ENCODE results near the gene CBFA2T3. TPM values are rescaled to one million over a fixed set of nuclear protein-coding genes. Genes with fewer than 3 reads are reported as not detected.

CBFA2T3 gene
- total RNA-seq, 1 donor from 2014 or later: not detected

GRCh38 chr16:88989852-88990547 lies 13.0 kb upstream of the CBFA2T3 start:
- no peak overlapping the region for H3K4me3 Mint-ChIP-seq (ENCODE audit: unreplicated experiment)
- no peak for DNase-seq (ENCODE audit: low spot score)
- no peaks in the 10 kb centered on the region for H3K36me3 Mint-ChIP-seq (ENCODE audit: low read depth)
- no peak for TF ChIP-seq CTCF (IDR thresholded peaks at IDR 0.05)
- H3K27ac Mint-ChIP-seq (ENCODE audit: unreplicated experiment): no peak overlapping the region
- peaks cover 20% of the 10 kb centered on the region for H3K27me3 Mint-ChIP-seq (ENCODE audit: low read depth)
- H3K9me3 Mint-ChIP-seq (ENCODE audit: low read depth): no peaks in the 10 kb centered on the region
- H3K4me1 Mint-ChIP-seq (ENCODE audit: low read depth): no peaks in the 10 kb centered on the region

GRCh38 chr16:88988980-88989811 lies 12.2 kb upstream of the CBFA2T3 start:
- DNase-seq (ENCODE audit: low spot score): no peak
- Mint-ChIP-seq H3K36me3 (ENCODE audit: low read depth) (no peaks in the 10 kb centered on the region), H3K4me3 (ENCODE audit: unreplicated experiment) (no peak overlapping the region), H3K27me3 (ENCODE audit: low read depth) (peaks cover 17% of the 10 kb centered on the region), H3K27ac (ENCODE audit: unreplicated experiment) (no peak overlapping the region), H3K4me1 (ENCODE audit: low read depth) (no peaks in the 10 kb centered on the region), H3K9me3 (ENCODE audit: low read depth) (no peaks in the 10 kb centered on the region)
- TF ChIP-seq CTCF (IDR thresholded peaks at IDR 0.05): no peak

GRCh38 chr16:88985521-88985920 lies 8.5 kb upstream of the CBFA2T3 start:
- no peak for TF ChIP-seq CTCF (IDR thresholded peaks at IDR 0.05)
- Mint-ChIP-seq H3K4me1 (ENCODE audit: low read depth) (no peaks in the 10 kb centered on the region), H3K27me3 (ENCODE audit: low read depth) (peaks cover 22% of the 10 kb centered on the region), H3K36me3 (ENCODE audit: low read depth) (no peaks in the 10 kb centered on the region), H3K27ac (ENCODE audit: unreplicated experiment) (no peak overlapping the region), H3K9me3 (ENCODE audit: low read depth) (no peaks in the 10 kb centered on the region), H3K4me3 (ENCODE audit: unreplicated experiment) (no peak overlapping the region)
- no peak for DNase-seq (ENCODE audit: low spot score)

GRCh38 chr16:88983771-88984687 lies 7.0 kb upstream of the CBFA2T3 start:
- no peak for DNase-seq (ENCODE audit: low spot score)
- H3K27ac Mint-ChIP-seq (ENCODE audit: unreplicated experiment): no peak overlapping the region
- H3K4me1 Mint-ChIP-seq (ENCODE audit: low read depth): no peaks in the 10 kb centered on the region
- no peak for TF ChIP-seq CTCF (IDR thresholded peaks at IDR 0.05)
- peaks cover 21% of the 10 kb centered on the region for H3K27me3 Mint-ChIP-seq (ENCODE audit: low read depth)
- no peaks in the 10 kb centered on the region for H3K36me3 Mint-ChIP-seq (ENCODE audit: low read depth)
- no peak overlapping the region for H3K4me3 Mint-ChIP-seq (ENCODE audit: unreplicated experiment)
- H3K9me3 Mint-ChIP-seq (ENCODE audit: low read depth): no peaks in the 10 kb centered on the region

GRCh38 chr16:88983165-88983564 lies 6.2 kb upstream of the CBFA2T3 start:
- Mint-ChIP-seq H3K27ac (ENCODE audit: unreplicated experiment) (no peak overlapping the region), H3K27me3 (ENCODE audit: low read depth) (peaks cover 19% of the 10 kb centered on the region), H3K36me3 (ENCODE audit: low read depth) (no peaks in the 10 kb centered on the region), H3K4me3 (ENCODE audit: unreplicated experiment) (no peak overlapping the region), H3K4me1 (ENCODE audit: low read depth) (no peaks in the 10 kb centered on the region), H3K9me3 (ENCODE audit: low read depth) (no peaks in the 10 kb centered on the region)
- no peak for TF ChIP-seq CTCF (IDR thresholded peaks at IDR 0.05)
- DNase-seq (ENCODE audit: low spot score): no peak

Data from chondrocyte (in vitro differentiated cells).